Hepatocyte (in vitro differentiated cells): ENCODE results near the gene STMN1.

Source experiments
- CTCF ChIP-seq: fragments of 200-600 bp; sonication (generic); IDR thresholded peaks from 2 replicates; pipeline ENCODE4 v1.5.1; 2016; ENCODE audit warnings: antibody characterized with exemption, mild to moderate bottlenecking; ENCODE audit not compliant: poor library complexity
- EZH2 ChIP-seq: fragments of 200-600 bp; sonication (generic); IDR thresholded peaks from 2 replicates; pipeline ENCODE4 v1.6.1; 2016; ENCODE audit warnings: antibody characterized with exemption, mild to moderate bottlenecking, borderline replicate concordance

DNA sequence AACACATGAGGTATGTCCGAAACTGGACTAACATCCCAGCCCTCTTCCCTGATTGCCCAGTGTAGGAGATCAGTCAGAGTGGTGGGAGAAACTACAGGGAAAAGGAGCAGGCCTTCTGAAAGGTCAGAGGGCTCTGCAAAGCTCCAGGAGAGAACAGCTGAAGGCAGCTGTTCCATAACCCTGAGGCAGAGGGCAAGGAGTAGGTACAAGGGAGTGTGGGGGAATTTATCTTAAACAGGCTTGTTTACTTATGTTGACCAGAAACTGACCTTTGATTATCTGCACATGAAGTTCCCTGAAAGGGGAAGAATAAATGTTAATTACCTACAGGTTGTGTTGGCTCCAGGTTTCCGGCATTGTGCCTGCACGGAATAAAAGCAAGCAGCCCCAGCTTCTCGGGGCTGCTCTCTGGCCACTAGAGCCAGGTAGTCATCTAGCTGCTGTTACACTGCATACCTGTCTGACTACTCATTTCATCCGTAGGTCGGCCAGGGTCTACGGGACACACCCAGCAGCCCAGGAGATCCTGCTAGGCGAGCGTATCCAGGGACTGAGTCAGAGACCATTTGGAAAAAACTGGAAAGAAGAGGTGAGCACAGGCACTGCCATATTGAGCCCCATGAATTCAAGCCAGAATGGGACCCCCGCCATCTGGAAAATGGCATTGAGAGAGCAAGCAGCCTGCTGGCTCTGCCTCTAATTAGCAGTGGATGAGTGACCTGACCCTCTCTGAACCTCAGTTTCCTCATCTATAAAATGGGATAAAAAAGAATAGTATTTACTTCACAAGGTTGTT lies 15.8 kb downstream of the STMN1 start:
- TF ChIP-seq CTCF = no peak
- TF ChIP-seq EZH2 = no peak
